GM20000 (cell line): Measurements from ENCODE around the gene ARMC2.

Source experiments
- DNase-seq: peaks from one replicate; pipeline ENCODE4 v3.0.0; 2012; ENCODE audit warnings: low spot score
- CTCF ChIP-seq: IDR thresholded peaks from 2 replicates; pipeline ENCODE4 v1.5.1; 2012; ENCODE audit warnings: mild to moderate bottlenecking, control low read depth; ENCODE audit errors: extremely low read depth, missing control alignments

Gene ARMC2

GRCh38 chr6:108985301-108985700 lies 137.1 kb downstream of the ARMC2 start:
- no peak for TF ChIP-seq CTCF
- no peak for DNase-seq

GRCh38 chr6:108987156-108987555 lies 138.9 kb downstream of the ARMC2 start:
- no peak for DNase-seq
- no peak for TF ChIP-seq CTCF

GRCh38 chr6:108988296-108988695 lies 140.1 kb downstream of the ARMC2 start:
- no peak for TF ChIP-seq CTCF
- no peak for DNase-seq

- no peak for DNase-seq
- no peak for TF ChIP-seq CTCF
These were observed 140.5 kb downstream of the ARMC2 start for GRCh38 chr6:108988765-108989164.

GRCh38 chr6:108989700-108990099 lies 141.5 kb downstream of the ARMC2 start:
- TF ChIP-seq CTCF, result no peak
- no peak for DNase-seq

GRCh38 chr6:108993876-108994275 lies 145.7 kb downstream of the ARMC2 start:
- TF ChIP-seq CTCF, result no peak
- no peak for DNase-seq

GRCh38 chr6:108995296-108995695 lies 147.1 kb downstream of the ARMC2 start:
- no peak for DNase-seq
- no peak for TF ChIP-seq CTCF
